Astrocyte (in vitro differentiated cells and primary cell): ENCODE measurements around the gene HYOU1. TPM values are rescaled to one million over a fixed set of nuclear protein-coding genes. Genes with fewer than 3 reads are reported as not detected.
A peak's percentile ranks its signal among the peaks of the same experiment; 100 is the strongest.

ENCODE experiments used
- DNase-seq: peaks from one replicate; pipeline ENCODE4 v3.0.0-alpha.2; 2010; ENCODE audit warnings: low read depth
- FAIRE-seq: peaks from 2 replicates; lab custom pipeline; 2011; peaks lifted over from hg19 to GRCh38; lab: Jason Lieb, UNC
- H2AFZ ChIP-seq: 2 replicates; pipeline ENCODE4 v1.6.0; 2012; ENCODE audit warnings: low read depth, low read length, inconsistent platforms
- H3K27ac ChIP-seq: 2 replicates; pipeline ENCODE4 v1.5.1; 2011; ENCODE audit warnings: low read depth, low read length, inconsistent platforms
- H3K27me3 ChIP-seq: 2 replicates; pipeline ENCODE4 v1.6.0; 2011; ENCODE audit warnings: low read length, inconsistent platforms; ENCODE audit not compliant: insufficient read depth
- H3K36me3 ChIP-seq: 2 replicates; pipeline ENCODE4 v1.5.1; 2011; ENCODE audit warnings: low read length, inconsistent platforms; ENCODE audit not compliant: insufficient read depth
- H3K4me1 ChIP-seq: 2 replicates; pipeline ENCODE4 v1.5.1; 2011; ENCODE audit warnings: low read length, inconsistent platforms; ENCODE audit not compliant: insufficient read depth
- H3K4me2 ChIP-seq: 2 replicates; pipeline ENCODE4 v1.6.0; 2012; ENCODE audit warnings: low read length, inconsistent platforms
- H3K4me3 ChIP-seq: 2 replicates; pipeline ENCODE4 v1.5.1; 2011; ENCODE audit warnings: low read depth, mild to moderate bottlenecking, low read length, inconsistent platforms; ENCODE audit not compliant: insufficient read depth
- H3K79me2 ChIP-seq: 2 replicates; pipeline ENCODE4 v1.6.0; 2012; ENCODE audit warnings: mild to moderate bottlenecking, low read length, inconsistent platforms; ENCODE audit not compliant: insufficient read depth
- H3K9ac ChIP-seq: 2 replicates; pipeline ENCODE4 v1.6.0; 2012; ENCODE audit warnings: mild to moderate bottlenecking, low read length, inconsistent platforms
- H3K9me3 ChIP-seq: 2 replicates; pipeline ENCODE4 v1.5.1; 2012; ENCODE audit warnings: low read depth, mild to moderate bottlenecking, low read length, inconsistent platforms; ENCODE audit not compliant: insufficient read depth
- H4K20me1 ChIP-seq: 2 replicates; pipeline ENCODE4 v1.6.0; 2012; ENCODE audit warnings: low read length, inconsistent platforms; ENCODE audit not compliant: insufficient read depth
- H3K27ac Mint-ChIP-seq: one replicate; pipeline ENCODE4 v1.8.0; 2021; ENCODE audit warnings: mild to moderate bottlenecking, mixed read lengths; ENCODE audit not compliant: unreplicated experiment
- H3K27me3 Mint-ChIP-seq: one replicate; pipeline ENCODE4 v1.8.0; 2021; ENCODE audit warnings: low read depth, mixed read lengths; ENCODE audit not compliant: unreplicated experiment
- H3K36me3 Mint-ChIP-seq: one replicate; pipeline ENCODE4 v1.8.0; 2021; ENCODE audit warnings: low read depth, mixed read lengths; ENCODE audit not compliant: unreplicated experiment
- H3K4me1 Mint-ChIP-seq: one replicate; pipeline ENCODE4 v1.8.0; 2021; ENCODE audit warnings: low read depth, mixed read lengths; ENCODE audit not compliant: unreplicated experiment
- H3K4me3 Mint-ChIP-seq: one replicate; pipeline ENCODE4 v1.8.0; 2021; ENCODE audit warnings: mild to moderate bottlenecking, moderate library complexity, mixed read lengths; ENCODE audit not compliant: unreplicated experiment
- H3K9me3 Mint-ChIP-seq: one replicate; pipeline ENCODE4 v1.8.0; 2021; ENCODE audit warnings: mild to moderate bottlenecking, mixed read lengths; ENCODE audit not compliant: unreplicated experiment
- EZH2 ChIP-seq: IDR thresholded peaks from 2 replicates; pipeline ENCODE4 v1.6.1; 2012; ENCODE audit warnings: mild to moderate bottlenecking, low read length, inconsistent platforms; ENCODE audit not compliant: insufficient read depth
- total RNA-seq: library from RNA; stranded (reverse); gene quantifications from 2 replicates; pipeline ENCODE4 v1.2.1, GENCODE V29; 2021
- TF ChIP-seq, protein P1 (sequence below): IDR thresholded peaks from 2 replicates; pipeline ENCODE4 v1.5.1; 2011; ENCODE audit warnings: low read depth, mild to moderate bottlenecking, inconsistent platforms, low read length, moderate library complexity; ENCODE audit not compliant: insufficient read depth

The HYOU1 gene
- total RNA-seq, 1 donor from 2014 or later: 282 TPM

DNA sequence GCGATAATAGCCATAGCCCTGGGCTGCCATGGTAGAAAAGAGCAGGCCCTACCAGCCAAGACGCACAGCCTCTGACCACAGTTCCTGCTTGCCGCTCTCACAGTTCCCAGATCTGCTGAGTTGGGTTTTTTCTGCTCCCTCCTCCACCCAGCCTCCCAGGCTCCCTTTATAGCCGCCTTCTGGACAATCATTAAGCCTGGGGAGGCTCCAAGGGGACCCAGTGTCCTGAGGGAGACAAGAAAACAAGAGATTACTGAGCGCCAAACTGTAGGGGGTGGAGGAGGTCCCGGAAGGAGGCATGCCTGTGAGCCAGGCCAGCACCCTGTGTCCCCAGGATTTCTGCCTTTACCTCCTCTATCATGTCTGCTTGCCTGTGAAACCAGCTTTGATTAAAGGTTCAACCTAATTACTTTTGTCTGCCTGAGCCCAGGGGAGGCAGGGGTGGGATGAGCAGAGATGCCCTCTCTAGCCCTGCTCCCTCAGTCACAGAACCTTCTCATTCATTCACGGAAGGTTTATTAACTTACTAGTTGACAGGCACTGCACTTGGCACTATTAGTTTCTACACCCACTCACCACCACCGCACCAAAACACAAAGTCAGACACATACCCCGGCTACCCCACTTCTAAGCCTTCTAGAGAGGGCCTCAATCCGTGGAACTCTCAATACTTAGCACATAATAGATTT is 27.5 kb downstream of the HYOU1 start:
- H3K4me1 ChIP-seq: peaks cover 5% of the 10 kb centered on the region
- FAIRE-seq: no peak
- H3K9ac ChIP-seq: no peak overlapping the region

DNA sequence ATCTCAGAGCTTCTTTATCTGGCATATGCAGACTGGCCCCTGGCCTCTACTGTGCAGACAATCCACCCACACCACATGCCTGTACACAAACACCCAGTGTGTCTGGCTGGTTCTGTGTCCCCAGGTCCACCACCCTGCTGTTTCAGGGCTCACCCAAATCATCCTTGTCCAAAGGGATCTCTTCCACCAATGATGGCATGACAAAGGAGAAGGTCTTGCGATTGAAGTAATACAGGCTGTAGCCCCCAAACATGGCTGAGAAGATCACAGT is 28.0 kb downstream of the HYOU1 start:
- Histone ChIP-seq H3K9me3 (no peaks in the 10 kb centered on the region), H3K27me3 (no peaks in the 10 kb centered on the region), H3K79me2 (no peaks in the 10 kb centered on the region), H3K4me3 (no peak overlapping the region), H3K4me1 (peaks cover 5% of the 10 kb centered on the region), H3K4me2 (no peak overlapping the region), H3K36me3 (peaks cover 2% of the 10 kb centered on the region), H4K20me1 (peaks cover 12% of the 10 kb centered on the region), H2AFZ (no peak overlapping the region), H3K9ac (no peak overlapping the region), H3K27ac (no peak overlapping the region)
- H3K36me3 Mint-ChIP-seq: peaks cover 21% of the 10 kb centered on the region
- H3K4me3 Mint-ChIP-seq: peak overlapping the region; percentile 75
- H3K4me1 Mint-ChIP-seq: peaks cover 14% of the 10 kb centered on the region
- H3K27ac Mint-ChIP-seq: peak overlapping the region; percentile 75
- H3K27me3 Mint-ChIP-seq: no peaks in the 10 kb centered on the region
- DNase-seq: no peak
- H3K9me3 Mint-ChIP-seq: no peaks in the 10 kb centered on the region
- FAIRE-seq: no peak
- TF ChIP-seq, protein P1, sequence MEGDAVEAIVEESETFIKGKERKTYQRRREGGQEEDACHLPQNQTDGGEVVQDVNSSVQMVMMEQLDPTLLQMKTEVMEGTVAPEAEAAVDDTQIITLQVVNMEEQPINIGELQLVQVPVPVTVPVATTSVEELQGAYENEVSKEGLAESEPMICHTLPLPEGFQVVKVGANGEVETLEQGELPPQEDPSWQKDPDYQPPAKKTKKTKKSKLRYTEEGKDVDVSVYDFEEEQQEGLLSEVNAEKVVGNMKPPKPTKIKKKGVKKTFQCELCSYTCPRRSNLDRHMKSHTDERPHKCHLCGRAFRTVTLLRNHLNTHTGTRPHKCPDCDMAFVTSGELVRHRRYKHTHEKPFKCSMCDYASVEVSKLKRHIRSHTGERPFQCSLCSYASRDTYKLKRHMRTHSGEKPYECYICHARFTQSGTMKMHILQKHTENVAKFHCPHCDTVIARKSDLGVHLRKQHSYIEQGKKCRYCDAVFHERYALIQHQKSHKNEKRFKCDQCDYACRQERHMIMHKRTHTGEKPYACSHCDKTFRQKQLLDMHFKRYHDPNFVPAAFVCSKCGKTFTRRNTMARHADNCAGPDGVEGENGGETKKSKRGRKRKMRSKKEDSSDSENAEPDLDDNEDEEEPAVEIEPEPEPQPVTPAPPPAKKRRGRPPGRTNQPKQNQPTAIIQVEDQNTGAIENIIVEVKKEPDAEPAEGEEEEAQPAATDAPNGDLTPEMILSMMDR: no peak
- TF ChIP-seq EZH2: no peak

More for the DNA sequence above, 27.5 kb downstream of the HYOU1 start:
- TF ChIP-seq EZH2: no peak
- TF ChIP-seq, protein P1: no peak
- H2AFZ ChIP-seq: no peak overlapping the region
- no peaks in the 10 kb centered on the region for H3K9me3 ChIP-seq
- Mint-ChIP-seq H3K36me3 (peaks cover 18% of the 10 kb centered on the region), H3K4me3 (peak overlapping the region; percentile 75), H3K27ac (peak overlapping the region; percentile 75), H3K4me1 (peaks cover 13% of the 10 kb centered on the region), H3K27me3 (no peaks in the 10 kb centered on the region), H3K9me3 (no peaks in the 10 kb centered on the region)
- H4K20me1 ChIP-seq: peaks cover 7% of the 10 kb centered on the region
- no peak overlapping the region for H3K27ac ChIP-seq
- no peaks in the 10 kb centered on the region for H3K27me3 ChIP-seq
- H3K4me3 ChIP-seq: no peak overlapping the region
- no peaks in the 10 kb centered on the region for H3K36me3 ChIP-seq
- DNase-seq: no peak
- no peaks in the 10 kb centered on the region for H3K79me2 ChIP-seq
- peak overlapping the region; percentile 98 for H3K4me2 ChIP-seq

DNA sequence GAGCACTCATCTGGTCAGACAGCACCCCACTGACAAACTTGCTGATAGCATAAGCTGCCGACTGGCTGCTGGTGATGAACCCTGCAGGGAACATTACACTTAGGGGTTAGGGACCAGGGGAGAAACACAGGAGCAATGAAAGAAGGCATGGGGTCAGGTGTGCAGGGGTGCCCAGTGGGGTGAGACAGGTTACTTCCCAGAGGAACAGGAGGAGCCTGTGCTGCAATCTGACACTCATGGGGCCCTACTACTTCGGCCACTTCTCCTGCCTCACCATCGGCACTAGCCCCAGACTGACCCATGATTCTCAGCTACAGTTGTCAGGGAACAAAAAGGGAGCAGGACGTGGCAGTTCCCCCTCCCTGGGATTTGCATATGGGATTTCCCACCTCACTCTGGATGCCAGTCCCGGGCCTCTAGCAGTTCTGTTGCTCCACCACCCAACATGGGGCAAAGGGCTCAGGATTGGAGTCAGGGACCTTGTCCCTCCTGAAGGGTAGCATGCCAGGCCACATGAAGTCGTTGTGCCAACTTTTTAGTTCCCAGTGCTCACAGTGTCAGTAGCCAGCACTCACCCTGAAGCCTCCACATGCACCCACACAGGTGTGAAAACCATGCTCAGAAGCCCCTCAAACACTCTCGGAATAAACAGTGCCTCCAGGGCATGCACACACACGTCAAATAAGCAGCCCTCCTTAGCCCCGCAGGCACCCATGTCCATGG is 28.5 kb downstream of the HYOU1 start:
- H4K20me1 ChIP-seq: peaks cover 17% of the 10 kb centered on the region
- FAIRE-seq: no peak

More for the DNA sequence above, 28.5 kb downstream of the HYOU1 start:
- Mint-ChIP-seq H3K36me3 (peaks cover 23% of the 10 kb centered on the region), H3K4me3 (peak overlapping the region; percentile 75), H3K9me3 (no peaks in the 10 kb centered on the region), H3K27me3 (no peaks in the 10 kb centered on the region), H3K4me1 (peaks cover 18% of the 10 kb centered on the region), H3K27ac (peak overlapping the region; percentile 75)
- Histone ChIP-seq H3K79me2 (no peaks in the 10 kb centered on the region), H3K27me3 (no peaks in the 10 kb centered on the region), H3K4me3 (no peak overlapping the region), H3K4me2 (no peak overlapping the region), H3K9me3 (no peaks in the 10 kb centered on the region), H3K27ac (no peak overlapping the region), H3K4me1 (peaks cover 5% of the 10 kb centered on the region), H3K36me3 (peaks cover 2% of the 10 kb centered on the region), H3K9ac (no peak overlapping the region), H2AFZ (no peak overlapping the region)
- no peak for TF ChIP-seq EZH2
- TF ChIP-seq, protein P1: no peak
- no peak for DNase-seq
